BLaER1 treated with 17β-estradiol and CSF1 and Interleukin-3, amounts not matched to agents 10 nM and 100 nM (cell line): ENCODE results near the gene DNAH7.
"Not testable (repeated sequence)": the region's sequence is repeated elsewhere in the genome, so short reads cannot be mapped to it uniquely, and the experiment has no call there.

Experiments
- H3K27ac ChIP-seq, 11 experiments: shearing (Covaris generic); formaldehyde crosslinking; 2 replicates each; pipeline ENCODE4 v1.8.1; 2022
- H3K27me3 ChIP-seq, 11 experiments: shearing (Covaris generic); formaldehyde crosslinking; 2 replicates each; pipeline ENCODE4 v1.8.1; 2022
- H3K36me3 ChIP-seq, 11 experiments: shearing (Covaris generic); formaldehyde crosslinking; 2 replicates each; pipeline ENCODE4 v1.8.1; 2022
- H3K4me1 ChIP-seq, 10 experiments: shearing (Covaris generic); formaldehyde crosslinking; 2 replicates each; pipeline ENCODE4 v1.8.1; 2022
- H3K4me2 ChIP-seq, 11 experiments: shearing (Covaris generic); formaldehyde crosslinking; 2 replicates each; pipeline ENCODE4 v1.8.1; 2022
- H3K4me3 ChIP-seq, 10 experiments: shearing (Covaris generic); formaldehyde crosslinking; 2 replicates each; pipeline ENCODE4 v1.8.1; 2022
- H3K9ac ChIP-seq, 11 experiments: shearing (Covaris generic); formaldehyde crosslinking; 2 replicates each; pipeline ENCODE4 v1.8.1; 2022
- H3K9me3 ChIP-seq, 11 experiments: shearing (Covaris generic); formaldehyde crosslinking; replicated peaks in 1 of 11; 2 replicates each; pipeline ENCODE4 v1.8.1; 2022
- H4K20me1 ChIP-seq, 11 experiments: shearing (Covaris generic); formaldehyde crosslinking; 2 replicates each; pipeline ENCODE4 v1.8.1; 2022
- Cebpa-rat ChIP-seq, 11 experiments: shearing (Covaris generic); IDR thresholded peaks; 2 replicates each; pipeline ENCODE4 v1.8.1; 2022

The DNAH7 gene

GRCh38 chr2:195961873-195962272, 106.8 kb downstream of the DNAH7 start:
- H3K9me3 ChIP-seq, result 0 out of 22 replicates have a peak, but pooled peaks cover 0 to 5% (median 0%) of the 10 kb centered on the region in 11 experiments
- no peak overlapping the region for H3K4me3 ChIP-seq
- H3K36me3 ChIP-seq, result no peaks in the 10 kb centered on the region
- no peaks in the 10 kb centered on the region for H3K27me3 ChIP-seq
- peak overlapping the region in 9 of 11 experiments; percentile 20 to 75 (median 53); a peak in 16 of 22 replicates for H3K27ac ChIP-seq
- H3K9ac ChIP-seq, result no peak overlapping the region
- no peak for TF ChIP-seq Cebpa-rat (IDR thresholded peaks at IDR 0.05)
- no peaks in the 10 kb centered on the region for H4K20me1 ChIP-seq
- H3K4me2 ChIP-seq, result peak overlapping the region in 5 of 11 experiments; percentile 34 to 57 (median 53); a peak in 8 of 22 replicates
- H3K4me1 ChIP-seq, result peaks cover 0 to 18% (median 3%) of the 10 kb centered on the region in 10 experiments; a peak in 9 of 20 replicates

DNA sequence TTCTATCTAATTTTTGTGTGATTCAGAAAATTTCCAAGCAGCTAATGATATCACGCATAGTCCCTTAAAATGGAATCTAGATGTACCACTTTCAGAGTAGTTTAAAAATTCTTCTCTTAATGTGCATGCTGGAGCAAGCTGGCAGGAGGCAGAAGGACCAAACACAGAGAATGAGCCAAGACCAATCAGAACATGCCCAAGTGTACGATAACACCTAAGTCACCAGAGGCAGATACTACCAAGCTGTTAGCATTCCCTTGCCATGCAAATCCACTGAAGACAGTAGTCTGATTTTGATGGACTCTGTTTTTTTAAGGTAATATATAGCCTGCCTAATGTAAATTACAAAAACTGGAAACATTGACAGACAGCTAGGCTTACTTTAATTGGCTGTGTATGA, 109.3 kb downstream of the DNAH7 start:
- no peak overlapping the region for H3K27ac ChIP-seq
- TF ChIP-seq Cebpa-rat (IDR thresholded peaks at IDR 0.05), result no peak
- peaks cover 0 to 18% (median 3%) of the 10 kb centered on the region in 10 experiments; a peak in 9 of 20 replicates for H3K4me1 ChIP-seq
- H3K36me3 ChIP-seq, result no peaks in the 10 kb centered on the region
- H3K9me3 ChIP-seq, result peaks cover 0 to 8% (median 0%) of the 10 kb centered on the region in 11 experiments; a peak in 3 of 22 replicates
- no peak overlapping the region for H3K4me2 ChIP-seq
- no peaks in the 10 kb centered on the region for H4K20me1 ChIP-seq
- no peak overlapping the region for H3K9ac ChIP-seq
- H3K4me3 ChIP-seq, result no peak overlapping the region
- H3K27me3 ChIP-seq, result no peaks in the 10 kb centered on the region

GRCh38 chr2:195956725-195957124, 111.9 kb downstream of the DNAH7 start:
- H3K4me3 ChIP-seq, result no peak overlapping the region
- H3K9ac ChIP-seq, result no peak overlapping the region
- no peak for TF ChIP-seq Cebpa-rat (IDR thresholded peaks at IDR 0.05)
- no peak overlapping the region for H3K27ac ChIP-seq
- no peaks in the 10 kb centered on the region for H3K36me3 ChIP-seq
- no peaks in the 10 kb centered on the region for H3K27me3 ChIP-seq
- no peaks in the 10 kb centered on the region for H4K20me1 ChIP-seq
- peaks cover 0 to 7% (median 0%) of the 10 kb centered on the region in 10 experiments; a peak in 7 of 20 replicates for H3K4me1 ChIP-seq
- H3K9me3 ChIP-seq, result peaks cover 13 to 26% (median 19%) of the 10 kb centered on the region in 11 experiments; a peak in 20 of 22 replicates
- H3K4me2 ChIP-seq, result no peak overlapping the region

DNA sequence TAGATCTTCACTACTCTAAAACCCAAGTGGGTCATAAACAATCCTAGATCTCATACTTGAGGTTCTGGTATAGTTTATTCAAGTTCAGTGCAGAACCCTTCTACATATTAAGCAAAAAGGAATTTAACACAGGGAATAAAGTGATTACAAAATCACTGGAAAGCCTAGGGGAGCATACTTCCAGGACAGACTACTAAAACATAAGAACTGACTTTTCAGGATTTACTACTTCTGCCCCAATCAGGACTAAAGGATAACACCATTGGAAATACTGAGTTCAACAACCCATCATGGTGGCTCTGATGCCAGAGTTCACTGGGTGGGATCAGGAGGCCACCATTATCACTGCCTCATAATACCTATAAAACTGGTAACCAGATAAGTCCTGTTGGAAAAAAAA, 123.6 kb downstream of the DNAH7 start:
- Histone ChIP-seq H3K9ac (no peak overlapping the region), H3K4me2 (no peak overlapping the region), H3K27ac (no peak overlapping the region), H3K27me3 (no peaks in the 10 kb centered on the region), H4K20me1 (no peaks in the 10 kb centered on the region), H3K4me3 (no peak overlapping the region), H3K4me1 (no peaks in the 10 kb centered on the region), H3K9me3 (peaks cover 7 to 22% (median 13%) of the 10 kb centered on the region in 11 experiments; a peak in 15 of 22 replicates), H3K36me3 (no peaks in the 10 kb centered on the region)
- no peak for TF ChIP-seq Cebpa-rat (IDR thresholded peaks at IDR 0.05)

DNA sequence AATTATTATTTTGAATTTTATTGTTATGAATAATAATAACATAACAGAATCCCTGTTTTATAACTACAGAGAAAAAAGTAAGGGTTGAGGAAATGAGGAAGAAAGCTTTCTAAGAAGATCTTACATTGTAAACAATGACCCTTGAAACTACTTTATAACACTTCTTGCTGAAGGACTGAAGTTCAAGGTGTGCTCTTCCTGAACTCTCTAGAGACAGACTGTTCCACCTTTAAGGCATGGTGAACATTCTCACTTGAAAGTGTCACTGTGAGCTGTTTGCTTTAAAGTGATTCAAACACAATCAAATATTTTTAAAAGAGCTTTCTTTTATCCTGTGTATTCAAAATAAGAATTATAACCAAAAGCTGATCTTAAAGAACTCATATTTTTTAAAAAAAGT, 131.5 kb downstream of the DNAH7 start:
- no peak for TF ChIP-seq Cebpa-rat (IDR thresholded peaks at IDR 0.05)
- H3K4me1 ChIP-seq, result no peaks in the 10 kb centered on the region
- no peaks in the 10 kb centered on the region for H3K36me3 ChIP-seq
- H3K9ac ChIP-seq, result no peak overlapping the region
- no peak overlapping the region for H3K27ac ChIP-seq
- H3K27me3 ChIP-seq, result no peaks in the 10 kb centered on the region
- no peaks in the 10 kb centered on the region for H4K20me1 ChIP-seq
- no peak overlapping the region for H3K4me3 ChIP-seq
- no peak overlapping the region for H3K4me2 ChIP-seq
- H3K9me3 ChIP-seq, result peaks cover 0 to 6% (median 0%) of the 10 kb centered on the region in 11 experiments; a peak in 3 of 22 replicates

DNA sequence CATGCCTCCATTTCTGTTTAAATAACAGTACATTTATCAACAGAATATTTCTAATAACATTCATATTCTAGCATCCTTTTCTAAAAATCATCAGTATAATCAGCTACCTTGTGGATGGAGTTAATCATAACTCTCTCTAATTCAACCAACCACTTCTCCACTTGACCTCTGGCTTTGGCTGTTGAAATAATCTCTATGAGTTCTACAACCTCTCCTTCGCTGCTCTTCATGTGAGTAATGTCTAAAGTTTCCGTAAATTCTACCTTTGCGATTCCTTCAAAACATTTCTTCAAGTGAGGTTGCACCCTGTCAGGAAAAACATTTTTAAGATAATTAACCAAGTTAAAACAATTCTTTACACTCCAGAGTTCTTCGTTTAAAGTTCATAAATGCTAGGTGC, 134.2 kb downstream of the DNAH7 start:
- Histone ChIP-seq H3K36me3 (no peaks in the 10 kb centered on the region), H3K9ac (no peak overlapping the region), H4K20me1 (no peaks in the 10 kb centered on the region), H3K9me3 (no peaks in the 10 kb centered on the region), H3K27ac (no peak overlapping the region), H3K4me1 (no peaks in the 10 kb centered on the region), H3K4me2 (no peak overlapping the region), H3K4me3 (no peak overlapping the region), H3K27me3 (no peaks in the 10 kb centered on the region)
- TF ChIP-seq Cebpa-rat (IDR thresholded peaks at IDR 0.05), result no peak

- Histone ChIP-seq H3K27ac (no peak overlapping the region), H3K9ac (no peak overlapping the region), H3K36me3 (no peaks in the 10 kb centered on the region), H3K4me3 (no peak overlapping the region), H3K9me3 (no peaks in the 10 kb centered on the region), H3K4me1 (no peaks in the 10 kb centered on the region), H4K20me1 (no peaks in the 10 kb centered on the region), H3K4me2 (no peak overlapping the region), H3K27me3 (no peaks in the 10 kb centered on the region)
- TF ChIP-seq Cebpa-rat (IDR thresholded peaks at IDR 0.05), result no peak
Observed at GRCh38 chr2:195929531-195929930, 139.1 kb downstream of the DNAH7 start.

GRCh38 chr2:195925120-195925519, 143.5 kb downstream of the DNAH7 start:
- Histone ChIP-seq H3K4me2 (peak overlapping the region in 1 of 11 experiments; percentile 28; a peak in 1 of 22 replicates), H3K4me3 (no peak overlapping the region), H3K27ac (no peak overlapping the region), H3K36me3 (no peaks in the 10 kb centered on the region), H4K20me1 (no peaks in the 10 kb centered on the region), H3K4me1 (no peaks in the 10 kb centered on the region), H3K9me3 (peaks cover 0 to 3% (median 0%) of the 10 kb centered on the region in 11 experiments; a peak in 3 of 22 replicates), H3K9ac (no peak overlapping the region), H3K27me3 (no peaks in the 10 kb centered on the region)
- TF ChIP-seq Cebpa-rat (IDR thresholded peaks at IDR 0.05), result no peak

GRCh38 chr2:195923889-195924288, 144.7 kb downstream of the DNAH7 start:
- H3K36me3 ChIP-seq, result no peaks in the 10 kb centered on the region
- no peaks in the 10 kb centered on the region for H3K27me3 ChIP-seq
- no peaks in the 10 kb centered on the region for H4K20me1 ChIP-seq
- H3K9me3 ChIP-seq, result peaks cover 0 to 13% (median 0%) of the 10 kb centered on the region in 11 experiments; a peak in 3 of 22 replicates
- H3K27ac ChIP-seq, result no peak overlapping the region
- H3K4me1 ChIP-seq, result no peaks in the 10 kb centered on the region
- no peak overlapping the region for H3K9ac ChIP-seq
- H3K4me3 ChIP-seq, result no peak overlapping the region
- no peak for TF ChIP-seq Cebpa-rat (IDR thresholded peaks at IDR 0.05)
- H3K4me2 ChIP-seq, result no peak overlapping the region

GRCh38 chr2:195917021-195917600, 151.5 kb downstream of the DNAH7 start:
- not testable (repeated sequence) for H3K27me3 ChIP-seq, H3K27ac ChIP-seq, H3K4me1 ChIP-seq, H3K36me3 ChIP-seq, H3K9ac ChIP-seq, H3K4me3 ChIP-seq, H4K20me1 ChIP-seq, H3K4me2 ChIP-seq
- peaks cover 0 to 13% (median 0%) of the 10 kb centered on the region in 11 experiments; a peak in 3 of 22 replicates for H3K9me3 ChIP-seq
